NOMO-1 (cell line): ENCODE data around the gene NUP42.
"Not testable (repeated sequence)": the region's sequence is repeated elsewhere in the genome, so short reads cannot be mapped to it uniquely, and the experiment has no call there.

Experiments used
- DNase-seq, 2 experiments: peaks; one replicate each; lab custom pipeline; 2025; ENCODE audit not compliant: unreplicated experiment in 2 of 2; lab: John Stamatoyannopoulos, UW

Gene NUP42

GRCh38 chr7:23181684-23182553 lies at the start of gene NUP42:
Gene NUP42, plus strand, starts transcription at chr7:23182048. Its CDS starts 38 bp downstream, at chr7:23182086.
- DNase-seq = peak; percentile 98

DNA sequence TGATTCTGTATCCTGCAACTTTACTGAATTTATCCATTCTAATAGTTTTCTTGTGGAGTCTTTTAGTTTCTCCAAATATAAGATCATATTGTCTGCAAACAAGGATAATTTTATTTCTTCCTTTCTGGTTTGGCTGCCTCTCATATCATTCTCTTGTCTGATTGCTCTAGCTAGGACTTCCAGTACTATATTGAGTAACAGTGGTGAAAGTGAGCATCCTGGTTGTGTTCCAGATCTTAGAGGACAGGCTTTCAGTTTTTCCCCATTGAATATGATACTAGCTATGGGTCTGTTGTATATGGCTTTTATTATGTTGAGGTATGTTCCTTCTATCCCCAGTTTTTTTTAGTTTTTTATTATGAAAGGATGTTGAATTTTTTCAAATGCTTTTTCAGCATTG lies 48.1 kb upstream of the NUP42 start:
- DNase-seq = no peak

DNA sequence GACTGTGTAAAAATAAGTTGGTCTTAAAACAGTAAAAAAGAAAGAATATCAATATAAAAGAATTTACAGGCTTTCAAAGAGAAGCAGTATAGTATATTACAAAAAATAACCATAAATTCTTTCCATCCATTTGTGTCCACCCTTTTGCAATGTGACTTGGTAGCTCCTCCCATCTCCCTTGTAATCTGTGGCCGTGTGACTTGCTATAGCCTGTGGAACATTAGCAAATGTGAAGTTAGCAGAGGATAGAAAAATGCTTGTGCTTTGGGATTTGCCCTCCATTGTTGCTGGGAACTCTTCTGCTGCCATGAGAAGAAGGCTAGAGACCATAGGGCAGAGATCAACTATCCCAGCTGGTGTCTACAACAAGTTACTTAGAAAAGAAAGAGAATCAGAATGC lies 46.1 kb upstream of the NUP42 start:
- DNase-seq = no peak

DNA sequence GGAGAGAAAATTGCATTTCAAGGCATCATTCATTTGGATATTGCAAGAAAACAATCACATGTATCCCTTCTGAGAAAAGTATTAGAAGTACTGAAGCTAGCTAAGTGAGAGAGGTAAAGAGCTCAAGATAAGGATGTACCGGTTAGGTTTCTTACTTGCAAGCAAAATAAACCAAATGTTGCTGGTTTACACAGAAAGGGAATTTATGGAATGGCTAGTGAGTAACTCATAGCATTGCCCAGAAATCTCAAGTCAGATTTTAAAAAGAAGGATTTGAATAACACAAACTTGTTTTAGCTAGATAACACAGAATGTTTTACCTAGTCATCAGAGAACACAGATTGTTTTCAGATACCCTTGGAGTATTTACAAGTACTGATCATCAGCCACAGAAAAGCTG lies 45.6 kb upstream of the NUP42 start:
- DNase-seq = no peak

GRCh38 chr7:23157679-23158078 lies 24.2 kb upstream of the NUP42 start:
- no peak for DNase-seq

DNA sequence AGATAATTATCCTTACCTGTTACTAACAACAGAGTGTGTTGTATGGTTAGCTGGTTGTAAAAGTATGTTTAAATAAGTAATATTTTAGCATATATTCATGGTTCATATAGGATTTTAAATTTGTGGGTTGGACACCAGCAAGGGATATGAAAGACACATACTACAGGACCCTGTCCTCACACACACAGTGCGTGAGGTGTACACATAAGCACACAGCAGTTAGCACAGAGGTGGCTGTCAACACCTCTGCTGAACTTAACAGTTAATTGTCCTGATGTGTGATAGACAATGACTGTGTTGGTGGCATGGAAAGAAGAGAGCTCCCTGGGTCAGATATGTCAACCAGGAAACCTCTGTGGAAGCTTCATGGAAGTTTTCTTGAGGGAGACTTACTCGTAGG lies 23.3 kb upstream of the NUP42 start:
- DNase-seq = no peak

DNA sequence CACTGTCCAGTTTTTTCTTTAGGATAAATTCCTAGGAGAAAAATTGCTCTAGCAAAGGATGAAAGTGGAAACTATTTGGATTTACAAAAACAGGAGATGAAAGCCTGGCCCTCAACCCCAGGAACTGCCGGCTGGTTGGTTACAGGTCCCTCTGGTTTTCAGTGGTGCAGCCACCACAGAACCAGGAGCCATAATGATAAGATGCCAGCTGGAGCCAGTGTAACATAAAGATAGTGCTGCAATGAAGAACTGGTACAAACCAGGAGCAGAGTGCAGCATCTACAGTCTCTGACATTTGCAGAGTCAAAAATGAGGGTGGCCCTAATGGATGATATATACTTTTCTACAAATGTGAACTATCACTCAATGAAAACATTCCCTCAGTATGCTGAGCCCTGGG lies 20.4 kb upstream of the NUP42 start:
- DNase-seq = no peak

DNA sequence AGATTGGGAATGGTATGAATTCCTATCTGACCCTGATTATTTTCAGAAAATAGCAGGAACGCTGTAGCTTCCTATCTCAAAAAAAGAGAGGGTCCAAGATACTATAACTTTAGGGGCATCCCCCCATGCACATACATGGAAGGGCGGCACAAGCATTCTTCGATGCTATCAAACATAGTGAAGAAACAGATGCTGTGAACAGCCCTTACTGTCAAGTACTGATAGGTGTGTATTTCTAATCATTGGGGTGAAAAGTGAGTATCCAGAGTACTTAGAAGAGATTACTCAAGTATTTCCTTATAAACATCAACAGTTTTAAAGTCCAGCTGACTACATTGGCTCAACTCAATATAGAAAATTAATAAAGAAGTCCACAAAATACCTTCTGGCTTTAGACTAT lies 17.0 kb upstream of the NUP42 start:
- DNase-seq = no peak

GRCh38 chr7:23165316-23165715 lies 16.5 kb upstream of the NUP42 start:
- DNase-seq = no peak

GRCh38 chr7:23167691-23168090 lies 14.2 kb upstream of the NUP42 start:
- DNase-seq = no peak

GRCh38 chr7:23168111-23168885 lies 13.6 kb upstream of the NUP42 start:
- no peak for DNase-seq

DNA sequence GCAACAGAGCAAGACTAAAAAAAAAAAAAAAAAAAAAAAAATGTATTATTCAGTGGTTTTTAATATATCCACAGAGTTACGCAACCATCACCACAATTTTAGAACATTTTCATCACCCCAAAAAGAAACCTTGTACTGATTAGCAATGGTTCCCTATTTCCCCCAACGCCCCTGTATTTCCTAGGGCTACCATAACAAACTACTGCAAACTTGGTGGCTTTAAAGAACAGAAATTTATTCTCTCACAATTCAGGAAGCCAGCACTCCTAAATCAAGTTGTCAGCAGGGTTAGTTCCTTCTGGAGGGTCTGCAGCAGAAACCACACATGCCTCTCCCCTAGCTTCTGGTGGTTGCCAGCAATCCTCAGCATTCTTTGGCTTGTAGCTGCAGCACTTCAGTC lies 5.9 kb upstream of the NUP42 start:
- peak; percentile 68 to 89 for DNase-seq

DNA sequence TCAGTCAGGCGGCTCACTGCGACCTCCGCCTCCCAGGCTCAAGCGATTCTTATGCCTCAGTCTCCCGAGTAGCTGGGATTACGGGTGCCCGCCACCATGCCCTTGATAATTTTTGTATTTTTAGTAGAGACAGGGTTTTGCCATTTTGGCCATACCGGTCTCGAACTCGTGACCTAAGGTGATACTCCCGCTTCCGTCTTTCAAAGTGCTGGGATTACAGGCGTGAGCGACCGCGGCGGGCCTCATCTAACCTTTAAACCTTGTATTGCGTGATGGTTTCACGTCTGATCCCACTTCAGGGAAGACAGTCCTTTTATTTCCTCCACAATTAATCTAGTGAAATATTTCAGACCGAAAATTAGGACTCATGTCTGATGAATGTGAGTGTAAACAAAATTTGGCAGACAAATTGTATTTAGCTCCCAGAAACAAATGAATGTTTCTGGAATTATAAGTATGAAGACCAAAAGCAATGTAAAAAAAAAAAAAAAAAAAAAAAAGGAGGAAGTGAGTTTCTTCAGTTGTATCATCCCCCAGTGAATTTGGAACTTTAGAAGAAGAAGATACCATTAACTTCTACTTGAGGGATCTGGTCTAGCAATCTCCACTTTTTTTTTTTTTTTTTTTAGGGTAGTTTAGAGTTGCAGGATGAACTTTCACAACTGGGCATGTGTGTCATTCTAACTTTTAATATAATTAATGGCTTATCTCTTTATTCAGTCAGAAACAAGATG lies 1.6 kb downstream of the NUP42 start:
- peak; percentile 17 to 60 for DNase-seq

DNA sequence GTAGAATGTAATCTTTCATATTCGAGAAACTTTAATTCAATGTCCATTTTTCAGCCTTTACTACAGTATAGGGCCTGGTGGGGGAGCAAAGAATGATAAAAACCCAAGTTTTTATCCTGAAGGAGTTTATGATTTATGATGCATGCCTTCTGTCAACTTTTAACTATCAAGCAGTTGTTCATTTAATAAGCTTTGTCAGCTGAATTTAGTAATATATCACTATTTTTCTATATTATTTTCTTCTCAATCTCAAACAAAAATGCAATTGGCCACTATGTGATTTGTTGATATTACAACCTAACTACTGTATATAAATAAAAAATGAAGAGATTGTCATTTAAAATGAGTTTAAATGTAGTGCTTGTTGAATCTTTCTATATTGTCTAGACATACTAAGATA lies 2.4 kb downstream of the NUP42 start:
- no peak for DNase-seq

GRCh38 chr7:23184709-23185359 lies 3.0 kb downstream of the NUP42 start:
- DNase-seq = peak in 1 of 2 experiments; percentile 18

- DNase-seq = no peak
These were observed 4.1 kb downstream of the NUP42 start for GRCh38 chr7:23185980-23186379.

DNA sequence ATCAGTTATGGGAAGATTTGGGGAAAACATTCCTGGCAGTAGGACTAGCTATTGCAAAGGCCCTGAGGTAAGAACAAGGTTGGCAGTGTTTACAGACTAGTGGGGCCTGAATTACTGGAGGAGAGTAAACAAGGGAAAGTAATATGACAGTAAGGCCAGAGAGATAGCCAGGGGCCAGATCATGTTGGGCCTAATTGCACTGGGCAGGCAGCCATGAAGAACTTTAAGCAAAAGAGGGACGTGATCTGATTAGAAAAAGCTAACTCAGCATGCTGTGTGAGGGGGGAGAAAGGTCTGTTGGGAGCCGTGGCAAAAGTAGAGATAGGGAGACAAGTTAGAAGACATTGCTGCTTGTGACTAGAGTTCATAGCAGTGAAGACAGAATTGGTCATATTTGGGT lies 9.2 kb downstream of the NUP42 start:
- no peak for DNase-seq

DNA sequence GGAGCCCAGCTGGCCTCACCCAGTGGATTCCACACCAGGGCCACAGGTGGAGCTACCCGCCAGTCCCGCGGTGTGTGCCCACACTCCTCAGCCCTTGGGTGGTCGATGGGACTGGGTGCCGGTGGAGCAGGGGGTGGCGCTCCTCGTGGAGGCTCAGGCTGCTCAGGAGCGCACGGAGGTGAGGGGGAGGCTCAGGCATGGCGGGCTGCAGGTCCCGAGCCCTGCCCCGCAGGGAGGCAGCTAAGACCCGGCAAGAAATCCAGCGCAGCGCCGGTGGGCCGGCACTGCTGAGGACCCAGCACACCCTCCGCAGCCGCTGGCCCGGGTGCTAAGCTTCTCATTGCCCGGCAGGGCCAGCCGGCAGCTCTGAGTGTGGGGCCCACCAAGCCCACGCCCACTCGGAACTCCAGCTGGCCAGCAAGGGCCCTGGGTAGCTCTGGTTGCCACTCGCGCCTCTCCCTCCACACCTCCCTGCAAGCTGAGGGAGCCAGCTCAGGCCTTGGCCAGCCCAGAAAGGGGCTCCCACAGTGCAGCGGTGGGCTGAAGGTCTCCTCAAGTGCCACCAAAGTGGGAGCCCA lies 11.9 kb downstream of the NUP42 start:
- DNase-seq = not testable (repeated sequence)

- peak in 1 of 2 experiments; percentile 12 for DNase-seq
These were observed 14.5 kb downstream of the NUP42 start for GRCh38 chr7:23196306-23196705.

GRCh38 chr7:23197745-23198144 lies 15.9 kb downstream of the NUP42 start:
- not testable (repeated sequence) for DNase-seq
